KMS-11 (cell line): ENCODE measurements around the gene SCN4A.
A peak's percentile ranks its signal among the peaks of the same experiment; 100 is the strongest.
"Not testable (repeated sequence)": the region's sequence is repeated elsewhere in the genome, so short reads cannot be mapped to it uniquely, and the experiment has no call there.

Experiments
- H2AFZ ChIP-seq: fragments of 200-600 bp; sonication (generic); 2 replicates; pipeline ENCODE4 v1.6.1; 2016; ENCODE audit warnings: antibody characterized with exemption, mixed run types, low read depth
- H3K27ac ChIP-seq: fragments of 200-600 bp; sonication (generic); 2 replicates; pipeline ENCODE4 v1.6.1; 2016; ENCODE audit warnings: mild to moderate bottlenecking, mixed run types
- H3K27me3 ChIP-seq: fragments of 200-600 bp; sonication (generic); 2 replicates; pipeline ENCODE4 v1.6.1; 2017; ENCODE audit warnings: mild to moderate bottlenecking, low read depth, mixed run types, moderate library complexity; ENCODE audit not compliant: insufficient read depth
- H3K36me3 ChIP-seq: fragments of 200-600 bp; sonication (generic); 2 replicates; pipeline ENCODE4 v1.6.1; 2017; ENCODE audit warnings: mild to moderate bottlenecking, mixed run types; ENCODE audit not compliant: insufficient read depth
- H3K4me1 ChIP-seq: fragments of 200-600 bp; sonication (generic); 2 replicates; pipeline ENCODE4 v1.6.1; 2016; ENCODE audit warnings: mild to moderate bottlenecking, low read depth, mixed run types; ENCODE audit not compliant: poor library complexity, severe bottlenecking
- H3K4me2 ChIP-seq: fragments of 200-600 bp; sonication (generic); 2 replicates; pipeline ENCODE4 v1.7.0; 2016; ENCODE audit warnings: mild to moderate bottlenecking, mixed run types
- H3K4me3 ChIP-seq: fragments of 200-600 bp; sonication (generic); IDR thresholded peaks from 2 replicates; pipeline ENCODE4 v1.6.1; 2017; ENCODE audit warnings: low read depth, low read length, mixed read lengths; ENCODE audit not compliant: insufficient read depth
- H3K79me2 ChIP-seq: fragments of 200-600 bp; sonication (generic); 2 replicates; pipeline ENCODE4 v1.6.1; 2016; ENCODE audit warnings: low read depth, mixed run types; ENCODE audit not compliant: insufficient read depth
- H3K9ac ChIP-seq: fragments of 200-600 bp; sonication (generic); 2 replicates; pipeline ENCODE4 v1.6.1; 2016; ENCODE audit warnings: mild to moderate bottlenecking, mixed run types
- H4K20me1 ChIP-seq: fragments of 200-600 bp; sonication (generic); 2 replicates; pipeline ENCODE4 v1.6.1; 2016; ENCODE audit warnings: mild to moderate bottlenecking, mixed run types; ENCODE audit not compliant: insufficient read depth
- TF ChIP-seq, protein P1 (sequence below): fragments of 200-600 bp; sonication (generic); conservative IDR thresholded peaks from 2 replicates; pipeline ENCODE4 v1.6.1; 2017; ENCODE audit warnings: low read depth, mild to moderate bottlenecking, antibody characterized with exemption, low read length, moderate library complexity, mixed read lengths

SCN4A gene

DNA sequence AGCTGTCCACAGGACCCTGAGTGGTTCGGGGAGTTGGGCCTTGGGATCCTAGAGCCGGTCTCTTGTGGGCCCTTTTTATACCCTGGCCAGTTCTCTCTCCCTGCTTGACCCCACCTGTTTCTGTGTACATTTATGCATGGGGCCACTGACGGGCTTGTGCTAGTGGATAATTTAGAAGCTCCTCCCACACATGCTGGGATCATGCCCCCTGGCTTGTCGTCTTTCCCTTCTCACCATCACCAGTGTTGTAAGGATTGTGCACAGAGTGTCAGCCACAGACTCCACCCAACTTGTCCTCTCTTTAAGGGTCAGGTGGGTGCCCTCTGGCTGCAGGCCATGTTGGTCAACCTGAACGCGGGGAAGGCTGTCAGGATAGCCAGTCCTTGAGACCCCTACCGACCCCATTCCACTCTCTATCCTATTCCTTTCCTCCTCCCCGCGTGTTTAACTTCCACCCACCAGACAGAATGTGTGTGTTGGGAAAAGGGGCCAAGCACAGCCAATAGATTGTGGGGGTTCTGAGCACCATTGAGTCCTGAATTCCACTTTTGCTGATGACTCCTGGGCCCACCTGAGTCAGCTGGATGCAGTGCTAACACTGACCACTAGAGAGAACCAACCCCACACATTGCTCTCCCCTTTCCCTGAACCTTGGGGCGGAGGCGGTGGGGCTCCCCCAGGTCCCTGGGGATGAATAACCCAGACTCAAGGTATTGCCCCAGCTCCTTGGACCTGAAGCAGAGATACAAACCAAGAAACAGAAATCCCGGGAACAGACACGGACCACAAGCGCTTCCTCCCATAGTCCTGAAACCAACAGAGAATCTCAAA is 76.0 kb downstream of the SCN4A start, which contains the start of gene CSH1:
Gene CSH1 (minus strand): TSS at position 51 of the 831 bp plus-strand sequence. CDS start 63 bp downstream, outside the sequence.
- not testable (repeated sequence) for H3K4me2 ChIP-seq, H3K27me3 ChIP-seq, H3K36me3 ChIP-seq, H3K79me2 ChIP-seq, H2AFZ ChIP-seq, H3K4me3 ChIP-seq, H4K20me1 ChIP-seq, H3K4me1 ChIP-seq, H3K27ac ChIP-seq, H3K9ac ChIP-seq

DNA sequence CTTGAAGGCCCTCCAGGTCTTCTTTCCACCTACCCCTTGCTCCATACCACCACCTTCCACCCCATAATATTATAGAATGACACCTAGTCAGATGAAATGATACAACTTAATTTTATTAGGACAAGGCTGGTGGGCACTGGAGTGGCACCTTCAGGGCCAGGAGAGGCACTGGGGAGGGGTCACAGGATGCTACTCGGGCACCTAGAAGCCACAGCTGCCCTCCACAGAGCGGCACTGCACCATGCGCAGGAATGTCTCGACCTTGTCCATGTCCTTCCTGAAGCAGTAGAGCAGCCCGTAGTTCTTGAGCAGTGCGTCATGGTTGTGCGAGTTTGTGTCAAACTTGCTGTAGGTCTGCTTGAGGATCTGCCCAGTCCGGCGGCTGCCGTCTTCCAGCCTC is 77.9 kb downstream of the SCN4A start:
- H3K4me1 ChIP-seq, H3K27me3 ChIP-seq, H4K20me1 ChIP-seq, H3K79me2 ChIP-seq, H3K27ac ChIP-seq, H3K9ac ChIP-seq, H3K36me3 ChIP-seq, H3K4me3 ChIP-seq, H3K4me2 ChIP-seq, H2AFZ ChIP-seq: not testable (repeated sequence)

DNA sequence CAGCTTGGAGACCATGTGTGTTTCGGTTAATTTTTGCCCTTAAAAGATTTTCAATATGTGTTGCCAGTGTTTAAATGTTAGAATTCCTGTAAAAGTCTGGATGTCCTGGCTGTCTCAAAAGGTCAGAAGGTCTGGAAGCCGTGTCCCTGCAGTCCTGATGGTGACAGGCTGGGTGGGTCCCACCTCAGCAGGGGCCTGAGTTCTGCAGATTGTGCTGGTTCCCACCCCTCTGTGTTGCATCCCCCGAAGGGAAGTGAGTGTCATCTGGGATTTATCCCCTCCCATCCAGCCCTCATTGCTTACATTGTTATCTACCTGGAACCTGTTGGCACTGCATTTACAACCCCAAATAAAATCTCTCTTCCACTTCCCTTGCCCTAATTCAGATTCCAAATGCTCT is 78.7 kb downstream of the SCN4A start:
- H3K36me3 ChIP-seq, H2AFZ ChIP-seq, H3K79me2 ChIP-seq, H3K4me1 ChIP-seq, H3K27me3 ChIP-seq, H3K4me3 ChIP-seq, H3K4me2 ChIP-seq, H3K27ac ChIP-seq, H4K20me1 ChIP-seq, H3K9ac ChIP-seq: not testable (repeated sequence)

DNA sequence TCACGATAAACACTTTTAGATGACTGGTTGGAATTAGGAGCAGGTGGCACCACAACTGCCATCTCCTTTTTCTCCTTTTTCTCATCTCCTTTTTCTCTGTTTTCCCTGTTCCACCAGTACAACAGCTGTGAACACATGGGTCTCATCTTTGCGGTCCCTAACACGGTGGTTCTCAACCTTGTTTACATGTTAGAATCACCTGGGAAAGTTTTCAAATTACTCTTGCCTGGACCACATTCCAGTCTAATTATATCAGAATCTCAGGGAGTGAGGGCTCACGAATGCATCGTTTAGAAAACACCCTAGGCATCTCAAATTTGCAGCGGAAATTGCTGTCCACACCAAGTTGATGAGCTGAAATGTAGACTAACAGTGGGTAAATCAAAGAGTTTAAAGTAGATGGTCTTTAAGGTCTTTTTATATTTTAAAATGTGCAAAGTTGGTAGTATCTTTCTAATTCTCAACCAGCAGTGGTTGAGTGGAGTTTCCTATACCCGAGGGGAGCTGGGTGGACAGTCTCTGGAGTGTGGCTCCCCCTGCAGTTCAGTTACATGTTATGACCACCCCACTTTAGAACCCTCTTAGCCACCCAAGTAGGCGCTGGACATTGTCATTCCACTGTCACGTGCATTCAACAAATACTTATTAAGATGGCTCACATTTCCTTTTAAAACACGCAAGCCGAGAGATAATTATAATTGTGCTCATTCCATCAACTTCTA is 80.2 kb downstream of the SCN4A start:
- H2AFZ ChIP-seq, H3K4me1 ChIP-seq, H3K36me3 ChIP-seq, H4K20me1 ChIP-seq, H3K27me3 ChIP-seq, H3K4me3 ChIP-seq, H3K27ac ChIP-seq, H3K9ac ChIP-seq, H3K4me2 ChIP-seq, H3K79me2 ChIP-seq: not testable (repeated sequence)
- TF ChIP-seq, protein P1, sequence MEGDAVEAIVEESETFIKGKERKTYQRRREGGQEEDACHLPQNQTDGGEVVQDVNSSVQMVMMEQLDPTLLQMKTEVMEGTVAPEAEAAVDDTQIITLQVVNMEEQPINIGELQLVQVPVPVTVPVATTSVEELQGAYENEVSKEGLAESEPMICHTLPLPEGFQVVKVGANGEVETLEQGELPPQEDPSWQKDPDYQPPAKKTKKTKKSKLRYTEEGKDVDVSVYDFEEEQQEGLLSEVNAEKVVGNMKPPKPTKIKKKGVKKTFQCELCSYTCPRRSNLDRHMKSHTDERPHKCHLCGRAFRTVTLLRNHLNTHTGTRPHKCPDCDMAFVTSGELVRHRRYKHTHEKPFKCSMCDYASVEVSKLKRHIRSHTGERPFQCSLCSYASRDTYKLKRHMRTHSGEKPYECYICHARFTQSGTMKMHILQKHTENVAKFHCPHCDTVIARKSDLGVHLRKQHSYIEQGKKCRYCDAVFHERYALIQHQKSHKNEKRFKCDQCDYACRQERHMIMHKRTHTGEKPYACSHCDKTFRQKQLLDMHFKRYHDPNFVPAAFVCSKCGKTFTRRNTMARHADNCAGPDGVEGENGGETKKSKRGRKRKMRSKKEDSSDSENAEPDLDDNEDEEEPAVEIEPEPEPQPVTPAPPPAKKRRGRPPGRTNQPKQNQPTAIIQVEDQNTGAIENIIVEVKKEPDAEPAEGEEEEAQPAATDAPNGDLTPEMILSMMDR: 0 out of 2 replicates have a peak, but pooled peaks have one; percentile 19

DNA sequence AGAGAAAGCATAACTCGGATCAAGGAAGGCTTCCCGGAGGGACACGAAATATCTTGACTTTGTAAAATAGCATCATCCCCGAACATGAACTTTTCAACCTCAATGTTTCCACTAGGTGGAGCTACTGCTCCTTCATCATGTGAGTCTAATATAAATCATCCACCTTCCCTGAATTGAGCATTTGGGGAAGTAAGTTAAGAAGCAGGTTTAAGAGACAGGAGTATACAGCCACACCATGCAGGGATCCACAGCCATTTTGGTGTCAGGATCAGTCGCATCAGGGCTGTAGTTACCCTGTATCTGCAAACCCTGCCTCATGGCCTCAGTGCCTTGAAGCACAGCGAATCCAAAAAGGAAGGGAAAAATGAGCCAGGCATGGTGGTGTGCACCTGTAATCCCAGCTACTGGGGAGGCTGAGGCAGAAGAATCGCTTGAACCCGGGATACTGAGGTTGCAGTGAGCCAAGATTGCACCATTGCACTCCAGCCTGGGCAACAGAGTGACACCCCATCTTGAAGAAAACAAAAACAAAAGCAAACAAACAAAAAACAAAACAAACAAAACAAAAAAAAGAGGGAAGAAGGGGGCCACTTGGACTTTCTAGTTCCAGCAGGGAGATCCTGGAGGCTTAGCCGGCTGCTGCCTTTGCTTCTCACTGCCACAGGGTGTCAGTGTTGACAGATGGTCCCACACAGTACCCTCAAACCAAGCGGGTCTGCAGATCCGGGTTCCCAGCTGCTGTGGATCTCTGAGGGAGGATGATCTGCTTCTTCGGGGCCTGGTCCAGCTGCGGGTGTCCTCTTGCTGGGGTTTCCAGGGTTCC is 83.5 kb downstream of the SCN4A start:
- not testable (repeated sequence) for H3K4me1 ChIP-seq, H3K4me2 ChIP-seq, H3K36me3 ChIP-seq, H3K9ac ChIP-seq, H3K27ac ChIP-seq, H3K4me3 ChIP-seq, H3K79me2 ChIP-seq, H3K27me3 ChIP-seq, H2AFZ ChIP-seq, H4K20me1 ChIP-seq
- TF ChIP-seq, protein P1: peak; percentile 72
